ENCODE measurements around the gene NLK. TPM values are rescaled to one million over a fixed set of nuclear protein-coding genes. Genes with fewer than 3 reads are reported as not detected.
A peak's percentile ranks its signal among the peaks of the same experiment; 100 is the strongest.

Gene NLK
- 10 to 100 TPM; 28.2 to 48.5 TPM for total RNA-seq
- 10 to 100 TPM; 32.1 to 37.0 TPM for polyA plus RNA-seq (ENCODE audit: insufficient read length in 2 of 2)
- long read RNA-seq, donor 1, full-length matches to known transcripts = 6 of 6 reads
- long read RNA-seq, donor 1, partial matches to known transcripts = 0 of 6 reads
- long read RNA-seq, donor 1, other reads (novel, unspliced or antisense) = 0 of 6 reads
- long read RNA-seq, donor 2, full-length matches to known transcripts = 4 of 4 reads
- long read RNA-seq, donor 2, partial matches to known transcripts = 0 of 4 reads
- long read RNA-seq, donor 2, other reads (novel, unspliced or antisense) = 0 of 4 reads
- long read RNA-seq, donor 3, full-length matches to known transcripts = 2 of 2 reads
- long read RNA-seq, donor 3, partial matches to known transcripts = 0 of 2 reads
- long read RNA-seq, donor 3, other reads (novel, unspliced or antisense) = 0 of 2 reads
- long read RNA-seq, donor 4, full-length matches to known transcripts = 5 of 5 reads
- long read RNA-seq, donor 4, partial matches to known transcripts = 0 of 5 reads
- long read RNA-seq, donor 4, other reads (novel, unspliced or antisense) = 0 of 5 reads

- peaks cover 11% of the 10 kb centered on the region for H3K4me1 ChIP-seq (ENCODE audit: control insufficient read depth, insufficient read depth, low read length)
Observed at GRCh38 chr17:28042657-28042720, at the start of gene NLK. Gene NLK, plus strand, starts transcription at chr17:28042677. Its CDS starts 197 bp downstream, at chr17:28042874.

DNA sequence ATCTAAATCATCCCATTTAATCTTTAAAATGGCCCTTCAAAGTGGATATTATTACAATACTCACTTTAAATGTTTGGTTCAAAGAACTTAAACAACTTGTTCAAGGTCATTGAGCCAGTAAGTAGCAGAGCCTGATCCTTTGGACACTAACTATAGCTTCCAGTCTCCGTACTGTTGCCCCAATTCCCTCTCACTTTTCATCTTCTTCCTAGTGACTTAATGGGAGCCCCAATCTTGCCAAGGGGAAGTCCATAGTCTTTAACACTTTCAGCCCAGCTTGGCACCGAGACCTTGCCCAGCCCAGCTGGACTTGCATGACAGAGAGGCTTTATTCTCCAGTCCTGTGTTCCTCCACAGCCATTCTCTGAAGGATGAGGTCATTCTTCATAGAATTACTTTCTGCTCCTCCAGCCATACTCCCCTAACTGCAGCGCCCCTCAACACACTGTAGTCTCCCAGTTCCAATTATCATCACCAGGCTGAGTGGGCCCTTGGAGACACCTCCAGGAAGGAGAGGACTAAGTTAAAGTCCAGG is 49.2 kb upstream of the NLK start:
- peak in 1 of 6 donors; percentile 36 for DNase-seq (ENCODE audit: low read depth in 4 of 6, low spot score in 6 of 6)
- no peak overlapping the region for H3K27ac ChIP-seq (ENCODE audit: low read depth, low read length)
- no peaks in the 10 kb centered on the region for H3K9me3 ChIP-seq (ENCODE audit: control insufficient read depth, insufficient read depth, low read length)
- H3K27me3 ChIP-seq (ENCODE audit: control insufficient read depth, insufficient read depth, low read length) = no peaks in the 10 kb centered on the region
- no peaks in the 10 kb centered on the region for H3K4me1 ChIP-seq (ENCODE audit: control insufficient read depth, insufficient read depth, low read length)
- H3K36me3 ChIP-seq (ENCODE audit: control insufficient read depth, insufficient read depth, low read length) = no peaks in the 10 kb centered on the region
- WGBS (ENCODE audit: insufficient coverage) = 72% methylated on average over 3 of the region's 3 CpGs
- no peak overlapping the region for H3K4me3 ChIP-seq (ENCODE audit: low read depth, low read length)

More at GRCh38 chr17:28042657-28042720, at the start of gene NLK:
- H3K27ac ChIP-seq (ENCODE audit: low read depth, low read length) = peak within 1 kb of the TSS; percentile 71
- no CpG with 5 or more reads among the region's 1 CpG for WGBS (ENCODE audit: insufficient coverage)
- no peaks in the 10 kb centered on the region for H3K9me3 ChIP-seq (ENCODE audit: control insufficient read depth, insufficient read depth, low read length)
- peaks cover 4% of the 10 kb centered on the region for H3K36me3 ChIP-seq (ENCODE audit: control insufficient read depth, insufficient read depth, low read length)
- H3K27me3 ChIP-seq (ENCODE audit: control insufficient read depth, insufficient read depth, low read length) = no peaks in the 10 kb centered on the region
- no peak for DNase-seq (ENCODE audit: low read depth in 4 of 6, low spot score in 6 of 6)
- peak within 1 kb of the TSS; percentile 70 for H3K4me3 ChIP-seq (ENCODE audit: low read depth, low read length)

- no peak overlapping the region for H3K27ac ChIP-seq (ENCODE audit: low read depth, low read length)
- no peaks in the 10 kb centered on the region for H3K9me3 ChIP-seq (ENCODE audit: control insufficient read depth, insufficient read depth, low read length)
- H3K27me3 ChIP-seq (ENCODE audit: control insufficient read depth, insufficient read depth, low read length) = no peaks in the 10 kb centered on the region
- WGBS (ENCODE audit: insufficient coverage) = 100% methylated on average over 3 of the region's 7 CpGs
- no peaks in the 10 kb centered on the region for H3K4me1 ChIP-seq (ENCODE audit: control insufficient read depth, insufficient read depth, low read length)
- no peak for DNase-seq (ENCODE audit: low read depth in 4 of 6, low spot score in 6 of 6)
- no peak overlapping the region for H3K4me3 ChIP-seq (ENCODE audit: low read depth, low read length)
- H3K36me3 ChIP-seq (ENCODE audit: control insufficient read depth, insufficient read depth, low read length) = no peaks in the 10 kb centered on the region
Observed at GRCh38 chr17:27993723-27994310, 48.7 kb upstream of the NLK start.

DNA sequence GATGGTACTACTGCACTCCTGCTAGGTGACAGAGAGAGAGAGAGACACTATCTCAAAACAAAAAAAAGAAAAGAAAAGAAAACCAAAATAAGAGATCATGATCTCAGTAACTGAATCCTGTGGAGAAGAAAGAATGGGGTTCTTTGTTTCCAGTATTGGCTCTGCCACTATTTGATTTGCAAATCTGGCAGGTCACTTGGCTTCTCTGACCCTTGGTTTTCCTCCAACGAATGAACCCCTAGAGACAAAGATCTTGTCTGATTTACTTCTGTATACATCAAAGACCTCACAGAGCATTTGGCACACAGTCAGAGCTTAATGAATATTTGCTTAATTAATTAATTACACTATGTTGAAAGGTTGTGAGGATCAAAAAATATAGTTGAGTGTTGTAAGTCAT is 47.9 kb upstream of the NLK start:
- no peaks in the 10 kb centered on the region for H3K9me3 ChIP-seq (ENCODE audit: control insufficient read depth, insufficient read depth, low read length)
- no peaks in the 10 kb centered on the region for H3K4me1 ChIP-seq (ENCODE audit: control insufficient read depth, insufficient read depth, low read length)
- H3K27ac ChIP-seq (ENCODE audit: low read depth, low read length) = no peak overlapping the region
- WGBS (ENCODE audit: insufficient coverage) = no CpG with 5 or more reads among the region's 1 CpG
- DNase-seq (ENCODE audit: low read depth in 4 of 6, low spot score in 6 of 6) = no peak
- no peaks in the 10 kb centered on the region for H3K36me3 ChIP-seq (ENCODE audit: control insufficient read depth, insufficient read depth, low read length)
- H3K4me3 ChIP-seq (ENCODE audit: low read depth, low read length) = no peak overlapping the region
- no peaks in the 10 kb centered on the region for H3K27me3 ChIP-seq (ENCODE audit: control insufficient read depth, insufficient read depth, low read length)

GRCh38 chr17:27995554-27995953 is 46.9 kb upstream of the NLK start:
- Histone ChIP-seq H3K36me3 (ENCODE audit: control insufficient read depth, insufficient read depth, low read length) (no peaks in the 10 kb centered on the region), H3K27me3 (ENCODE audit: control insufficient read depth, insufficient read depth, low read length) (no peaks in the 10 kb centered on the region), H3K27ac (ENCODE audit: low read depth, low read length) (no peak overlapping the region), H3K9me3 (ENCODE audit: control insufficient read depth, insufficient read depth, low read length) (no peaks in the 10 kb centered on the region), H3K4me1 (ENCODE audit: control insufficient read depth, insufficient read depth, low read length) (no peaks in the 10 kb centered on the region), H3K4me3 (ENCODE audit: low read depth, low read length) (no peak overlapping the region)
- WGBS (ENCODE audit: insufficient coverage) = no CpG with 5 or more reads among the region's 1 CpG
- DNase-seq (ENCODE audit: low read depth in 4 of 6, low spot score in 6 of 6) = no peak

DNA sequence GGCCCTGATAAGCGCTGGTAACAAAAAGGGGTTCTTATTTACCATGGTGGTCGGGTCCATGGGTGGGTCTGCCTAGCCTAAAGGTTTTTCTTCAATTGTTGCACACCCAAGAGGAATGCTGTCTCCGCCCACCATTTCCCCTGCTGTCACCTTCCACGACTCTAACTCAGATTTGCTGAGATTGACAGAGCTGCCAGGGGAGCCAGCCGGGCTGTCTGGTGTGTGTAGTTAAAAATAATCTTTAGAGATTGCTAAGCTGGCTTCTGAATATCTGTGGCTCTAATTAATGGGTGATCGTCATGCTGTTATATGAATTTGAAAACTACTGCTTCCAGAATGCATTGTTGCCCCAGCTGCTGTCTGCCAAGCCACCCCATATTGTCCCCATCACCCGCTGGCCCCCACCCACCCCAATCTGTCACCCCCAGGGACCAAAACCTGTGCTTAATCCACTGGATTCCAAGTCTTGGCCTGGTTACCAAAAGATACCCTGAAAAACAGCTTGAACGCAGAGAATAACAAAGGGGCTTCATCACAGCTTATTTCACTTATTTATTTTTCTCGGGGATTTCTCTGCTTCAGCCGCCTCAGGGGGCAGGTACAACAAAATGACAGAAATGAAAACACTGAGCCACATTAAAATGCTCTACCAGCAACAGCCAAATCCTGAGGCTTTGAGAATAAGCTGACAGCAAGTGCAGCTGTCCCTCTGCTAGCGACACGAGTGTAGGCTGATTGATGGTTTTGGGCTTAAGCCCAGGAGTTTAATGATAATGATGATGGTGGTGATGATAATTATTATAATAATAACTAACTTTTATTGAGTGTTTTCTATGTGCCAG is 46.1 kb upstream of the NLK start:
- 54% methylated on average over 5 of the region's 12 CpGs for WGBS (ENCODE audit: insufficient coverage)
- peak in 2 of 6 donors; percentile 65 to 87 for DNase-seq (ENCODE audit: low read depth in 4 of 6, low spot score in 6 of 6)
- Histone ChIP-seq H3K9me3 (ENCODE audit: control insufficient read depth, insufficient read depth, low read length) (no peaks in the 10 kb centered on the region), H3K4me3 (ENCODE audit: low read depth, low read length) (no peak overlapping the region), H3K27ac (ENCODE audit: low read depth, low read length) (no peak overlapping the region), H3K36me3 (ENCODE audit: control insufficient read depth, insufficient read depth, low read length) (no peaks in the 10 kb centered on the region), H3K4me1 (ENCODE audit: control insufficient read depth, insufficient read depth, low read length) (no peaks in the 10 kb centered on the region), H3K27me3 (ENCODE audit: control insufficient read depth, insufficient read depth, low read length) (no peaks in the 10 kb centered on the region)

- Histone ChIP-seq H3K36me3 (ENCODE audit: control insufficient read depth, insufficient read depth, low read length) (no peaks in the 10 kb centered on the region), H3K27me3 (ENCODE audit: control insufficient read depth, insufficient read depth, low read length) (no peaks in the 10 kb centered on the region), H3K9me3 (ENCODE audit: control insufficient read depth, insufficient read depth, low read length) (no peaks in the 10 kb centered on the region), H3K27ac (ENCODE audit: low read depth, low read length) (no peak overlapping the region), H3K4me3 (ENCODE audit: low read depth, low read length) (no peak overlapping the region), H3K4me1 (ENCODE audit: control insufficient read depth, insufficient read depth, low read length) (no peaks in the 10 kb centered on the region)
- no peak for DNase-seq (ENCODE audit: low read depth in 4 of 6, low spot score in 6 of 6)
Observed at GRCh38 chr17:27997044-27997401, 45.5 kb upstream of the NLK start.

- H3K4me1 ChIP-seq (ENCODE audit: control insufficient read depth, insufficient read depth, low read length) = no peaks in the 10 kb centered on the region
- H3K27ac ChIP-seq (ENCODE audit: low read depth, low read length) = no peak overlapping the region
- WGBS (ENCODE audit: insufficient coverage) = 84% methylated on average over 3 of the region's 3 CpGs
Observed at GRCh38 chr17:27997522-27997921, 45.0 kb upstream of the NLK start.

GRCh38 chr17:28001149-28001548 is 41.3 kb upstream of the NLK start:
- Histone ChIP-seq H3K27me3 (ENCODE audit: control insufficient read depth, insufficient read depth, low read length) (no peaks in the 10 kb centered on the region), H3K9me3 (ENCODE audit: control insufficient read depth, insufficient read depth, low read length) (no peaks in the 10 kb centered on the region), H3K4me1 (ENCODE audit: control insufficient read depth, insufficient read depth, low read length) (no peaks in the 10 kb centered on the region), H3K4me3 (ENCODE audit: low read depth, low read length) (no peak overlapping the region), H3K36me3 (ENCODE audit: control insufficient read depth, insufficient read depth, low read length) (no peaks in the 10 kb centered on the region), H3K27ac (ENCODE audit: low read depth, low read length) (no peak overlapping the region)
- 11% methylated on average over 1 of the region's 3 CpGs for WGBS (ENCODE audit: insufficient coverage)
- DNase-seq (ENCODE audit: low read depth in 4 of 6, low spot score in 6 of 6) = no peak

More at GRCh38 chr17:27997522-27997921, 45.0 kb upstream of the NLK start:
- Histone ChIP-seq H3K36me3 (ENCODE audit: control insufficient read depth, insufficient read depth, low read length) (no peaks in the 10 kb centered on the region), H3K4me3 (ENCODE audit: low read depth, low read length) (no peak overlapping the region), H3K9me3 (ENCODE audit: control insufficient read depth, insufficient read depth, low read length) (no peaks in the 10 kb centered on the region), H3K27me3 (ENCODE audit: control insufficient read depth, insufficient read depth, low read length) (no peaks in the 10 kb centered on the region)
- no peak for DNase-seq (ENCODE audit: low read depth in 4 of 6, low spot score in 6 of 6)
